ENCODE measurements around the gene ST7L. TPM values are rescaled to one million over a fixed set of nuclear protein-coding genes. Genes with fewer than 3 reads are reported as not detected.
"Not testable (repeated sequence)": the region's sequence is repeated elsewhere in the genome, so short reads cannot be mapped to it uniquely, and the experiment has no call there.

ST7L gene
- total RNA-seq, 4 donors from 2014 or later = 24.9 to 50.3 (median 33.9) TPM

- DNase-seq = no peak
- Histone ChIP-seq H3K4me1 (no peaks in the 10 kb centered on the region), H3K27ac (no peak overlapping the region)
Observed at GRCh38 chr1:112643080-112643479, 24.1 kb upstream of the ST7L start.

GRCh38 chr1:112640437-112640836, 21.5 kb upstream of the ST7L start:
- H3K36me3 ChIP-seq, H3K27ac ChIP-seq, DNase-seq, H3K4me3 ChIP-seq, H3K9me3 ChIP-seq, H3K27me3 ChIP-seq: not testable (repeated sequence)
- H3K4me1 ChIP-seq = peaks cover 0 to 21% (median 8%) of the 10 kb centered on the region in 4 donors

More at GRCh38 chr1:112643080-112643479, 24.1 kb upstream of the ST7L start:
- H3K9me3 ChIP-seq = no peaks in the 10 kb centered on the region
- H3K4me3 ChIP-seq = no peak overlapping the region
- H3K36me3 ChIP-seq = peaks cover 0 to 14% (median 0%) of the 10 kb centered on the region in 3 donors
- no peak for TF ChIP-seq POLR2A (IDR thresholded peaks at IDR 0.05)
- no peak for TF ChIP-seq CTCF (IDR thresholded peaks at IDR 0.05)
- H3K27me3 ChIP-seq = no peaks in the 10 kb centered on the region

- TF ChIP-seq CTCF (IDR thresholded peaks at IDR 0.05) (no peak), POLR2A (IDR thresholded peaks at IDR 0.05) (no peak)
- no peak overlapping the region for H3K27ac ChIP-seq
Observed at GRCh38 chr1:112638110-112638428, 19.1 kb upstream of the ST7L start.

GRCh38 chr1:112637254-112638109, 18.5 kb upstream of the ST7L start:
- no peak for TF ChIP-seq POLR2A (IDR thresholded peaks at IDR 0.05)
- TF ChIP-seq CTCF (IDR thresholded peaks at IDR 0.05) = no peak
- H3K27ac ChIP-seq = no peak overlapping the region
- no peak for DNase-seq
- H3K9me3 ChIP-seq = no peaks in the 10 kb centered on the region
- no peak overlapping the region for H3K4me3 ChIP-seq
- no peaks in the 10 kb centered on the region for H3K27me3 ChIP-seq
- H3K4me1 ChIP-seq = peaks cover 0 to 24% (median 13%) of the 10 kb centered on the region in 4 donors
- no peaks in the 10 kb centered on the region for H3K36me3 ChIP-seq

More at GRCh38 chr1:112638110-112638428, 19.1 kb upstream of the ST7L start:
- no peaks in the 10 kb centered on the region for H3K9me3 ChIP-seq
- DNase-seq = no peak
- H3K4me1 ChIP-seq = peaks cover 0 to 24% (median 13%) of the 10 kb centered on the region in 4 donors
- H3K27me3 ChIP-seq = no peaks in the 10 kb centered on the region
- H3K36me3 ChIP-seq = no peaks in the 10 kb centered on the region
- H3K4me3 ChIP-seq = no peak overlapping the region

GRCh38 chr1:112636597-112637253, 17.8 kb upstream of the ST7L start:
- H3K4me1 ChIP-seq = peaks cover 0 to 24% (median 13%) of the 10 kb centered on the region in 4 donors
- no peaks in the 10 kb centered on the region for H3K27me3 ChIP-seq
- DNase-seq = no peak
- peak overlapping the region in 1 of 4 donors; percentile 14 for H3K27ac ChIP-seq
- no peaks in the 10 kb centered on the region for H3K36me3 ChIP-seq
- H3K9me3 ChIP-seq = no peaks in the 10 kb centered on the region
- no peak overlapping the region for H3K4me3 ChIP-seq
- TF ChIP-seq POLR2A (IDR thresholded peaks at IDR 0.05) = no peak

GRCh38 chr1:112636056-112636455, 17.1 kb upstream of the ST7L start:
- Histone ChIP-seq H3K27me3 (no peaks in the 10 kb centered on the region), H3K4me3 (no peak overlapping the region), H3K36me3 (no peaks in the 10 kb centered on the region), H3K27ac (no peak overlapping the region), H3K4me1 (peaks cover 0 to 24% (median 13%) of the 10 kb centered on the region in 4 donors), H3K9me3 (no peaks in the 10 kb centered on the region)
- DNase-seq = no peak
- no peak for TF ChIP-seq CTCF (IDR thresholded peaks at IDR 0.05)

All from Peyer's patch (tissue), 4 donors.